CD4-positive, alpha-beta T cell treated with Interleukin-12 subunit alpha and Interleukin-12 subunit beta, for 1 hour (primary cell): ENCODE results near the gene NGFR.
"Not testable (repeated sequence)": the region's sequence is repeated elsewhere in the genome, so short reads cannot be mapped to it uniquely, and the experiment has no call there.

Experiments used
- DNase-seq: peaks from one replicate; pipeline ENCODE4 v3.0.0-alpha.2; 2020

Gene NGFR

GRCh38 chr17:49547566-49547965, 52.5 kb downstream of the NGFR start:
- DNase-seq = no peak

- no peak for DNase-seq
Observed at GRCh38 chr17:49548051-49548505, 53.0 kb downstream of the NGFR start.

- DNase-seq = no peak
Observed at GRCh38 chr17:49548506-49549310, 53.6 kb downstream of the NGFR start.

GRCh38 chr17:49549311-49549605, 54.2 kb downstream of the NGFR start:
- DNase-seq = no peak

- DNase-seq = no peak
Observed at GRCh38 chr17:49549691-49550678, 54.9 kb downstream of the NGFR start.

GRCh38 chr17:49550764-49551163, 55.7 kb downstream of the NGFR start:
- not testable (repeated sequence) for DNase-seq

GRCh38 chr17:49551221-49552069, 56.4 kb downstream of the NGFR start:
- DNase-seq = no peak

GRCh38 chr17:49552070-49552751, 57.1 kb downstream of the NGFR start:
- DNase-seq = no peak

- DNase-seq = no peak
Observed at GRCh38 chr17:49553676-49554335, 58.7 kb downstream of the NGFR start.

GRCh38 chr17:49554694-49555494, 59.8 kb downstream of the NGFR start:
- no peak for DNase-seq

GRCh38 chr17:49555495-49556222, 60.6 kb downstream of the NGFR start:
- no peak for DNase-seq

GRCh38 chr17:49556223-49556943, 61.3 kb downstream of the NGFR start:
- DNase-seq = peak; percentile 85

GRCh38 chr17:49557312-49558024, 62.4 kb downstream of the NGFR start:
- peak; percentile 49 for DNase-seq
